Liver (tissue), 9 donors: Measurements from ENCODE around the gene UNC13A. TPM values are rescaled to one million over a fixed set of nuclear protein-coding genes. Genes with fewer than 3 reads are reported as not detected.
"Not testable (repeated sequence)": the region's sequence is repeated elsewhere in the genome, so short reads cannot be mapped to it uniquely, and the experiment has no call there.

ENCODE experiments used
- DNase-seq: peaks from one replicate; pipeline ENCODE4 v3.0.0-alpha.2; 2017; ENCODE audit warnings: low spot score
- H3K27ac ChIP-seq, 2 donors: one replicate each; pipeline ENCODE4 v1.7.0; 2013; ENCODE audit warnings: inconsistent platforms in 2 of 2, low read length in 2 of 2, control low read depth in 1 of 2, low read depth in 1 of 2, mild to moderate bottlenecking in 1 of 2
- H3K27me3 ChIP-seq, 4 donors: one replicate each; pipeline versions ENCODE4 v1.6.1 to v1.7.0; 2013; ENCODE audit warnings: low read length in 3 of 4, inconsistent platforms in 1 of 4, mild to moderate bottlenecking in 1 of 4, moderate library complexity in 1 of 4; ENCODE audit not compliant: control insufficient read depth in 4 of 4, insufficient read depth in 4 of 4
- H3K36me3 ChIP-seq, 4 donors: one replicate each; pipeline versions ENCODE4 v1.6.1 to v1.7.0; 2013; ENCODE audit warnings: low read length in 3 of 4, mild to moderate bottlenecking in 3 of 4, low read depth in 1 of 4, moderate library complexity in 1 of 4; ENCODE audit not compliant: control insufficient read depth in 4 of 4, insufficient read depth in 3 of 4
- H3K4me1 ChIP-seq, 4 donors: one replicate each; pipeline versions ENCODE4 v1.6.1 to v1.7.0; 2013; ENCODE audit warnings: low read length in 3 of 4, mild to moderate bottlenecking in 3 of 4, moderate library complexity in 1 of 4; ENCODE audit not compliant: control insufficient read depth in 4 of 4, insufficient read depth in 4 of 4
- H3K4me3 ChIP-seq, 3 donors: one replicate each; pipeline versions ENCODE4 v1.6.1 to v1.7.0; 2013; ENCODE audit warnings: low read length in 3 of 3, control low read depth in 1 of 3, low read depth in 1 of 3, mild to moderate bottlenecking in 1 of 3
- H3K9ac ChIP-seq, 2 donors: one replicate each; pipeline ENCODE4 v1.7.0; 2013; ENCODE audit warnings: low read length in 2 of 2, mild to moderate bottlenecking in 2 of 2, moderate library complexity in 2 of 2, control low read depth in 1 of 2, low read depth in 1 of 2
- H3K9me3 ChIP-seq, 4 donors: one replicate each; pipeline versions ENCODE4 v1.6.1 to v1.7.0; 2013; ENCODE audit warnings: low read length in 3 of 4; ENCODE audit not compliant: control insufficient read depth in 4 of 4
- CTCF ChIP-seq: fragments of 150-350 bp; IDR thresholded peaks from 2 replicates; pipeline ENCODE4 v1.5.1; 2017; ENCODE audit warnings: improper control_type of control experiment, low read depth, low read length; ENCODE audit not compliant: missing input control
- FOXA1 ChIP-seq: IDR thresholded peaks from 2 replicates; pipeline ENCODE4 v1.6.1; 2016; ENCODE audit warnings: antibody characterized with exemption
- GABPA ChIP-seq, 2 donors: IDR thresholded peaks in 1 of 2; conservative IDR thresholded peaks in 1 of 2; 2 replicates each; pipeline ENCODE4 v1.6.1; 2016; ENCODE audit warnings: antibody characterized with exemption in 2 of 2, mild to moderate bottlenecking in 1 of 2, moderate library complexity in 1 of 2
- HNF4A ChIP-seq, 2 donors: conservative IDR thresholded peaks; 2 replicates each; pipeline ENCODE4 v1.6.1; 2016; ENCODE audit warnings: antibody characterized with exemption in 2 of 2, mild to moderate bottlenecking in 2 of 2
- JUND ChIP-seq, 2 donors: IDR thresholded peaks; 2 replicates each; pipeline ENCODE4 v1.6.1; 2016; ENCODE audit warnings: antibody characterized with exemption in 2 of 2
- MAX ChIP-seq: IDR thresholded peaks from 2 replicates; pipeline ENCODE4 v1.6.1; 2016; ENCODE audit warnings: antibody characterized with exemption
- RAD21 ChIP-seq, 2 donors: IDR thresholded peaks; 2 replicates each; pipeline ENCODE4 v1.6.1; 2016; ENCODE audit warnings: antibody characterized with exemption in 2 of 2, mild to moderate bottlenecking in 2 of 2
- REST ChIP-seq: IDR thresholded peaks from 2 replicates; pipeline ENCODE4 v1.6.1; 2016; ENCODE audit warnings: antibody characterized with exemption, mild to moderate bottlenecking
- SP1 ChIP-seq: IDR thresholded peaks from 2 replicates; pipeline ENCODE4 v1.6.1; 2018; ENCODE audit warnings: antibody characterized with exemption, mild to moderate bottlenecking
- YY1 ChIP-seq: IDR thresholded peaks from 2 replicates; pipeline ENCODE4 v1.6.1; 2016; ENCODE audit warnings: antibody characterized with exemption, mild to moderate bottlenecking
- ZBTB33 ChIP-seq: IDR thresholded peaks from 2 replicates; pipeline ENCODE4 v1.6.1; 2016; ENCODE audit warnings: antibody characterized with exemption
- WGBS: extraction: QIAGEN DNeasy Blood & Tissue Kit; methylation state at CpG from one replicate; pipeline ENCODE4 v1.1.7; 2013; 5-methylcytosine and 5-hydroxymethylcytosine counted together
- polyA plus RNA-seq, 2 donors: library from polyadenylated mRNA; stranded (reverse) in 1 of 2; unstranded in 1 of 2; fragments of 200-250 nt in 1 of 2; fragments of >200 nt in 1 of 2; fragmentation: Nextera tagmentation in 1 of 2; extraction: Ambion mirVana in 1 of 2; gene quantifications; one replicate each; pipeline versions ENCODE4 v1.2.1 to v1.2.3, GENCODE V29; 2013 to 2015
- total RNA-seq, 2 donors: library from RNA; depleted of rRNA; stranded (reverse); fragments of >200 nt; gene quantifications; one replicate each; pipeline ENCODE4 v1.2.3, GENCODE V29; 2014
- donor health status: healthy.
- donor health status: healthy.
- donor health status: healthy.
- donor health status: healthy.
- donor health status: healthy.

Gene UNC13A
- total and polyA plus RNA-seq, 4 donors, result under 0.01 to 0.01 TPM; not detected in 2

- DNase-seq, result no peak
- WGBS, result 7% methylated on average over 1 of the region's 1 CpG
- H3K27ac ChIP-seq, result no peak overlapping the region
- no peaks in the 10 kb centered on the region for H3K27me3 ChIP-seq
- no peaks in the 10 kb centered on the region for H3K4me1 ChIP-seq
- H3K9ac ChIP-seq, result no peak overlapping the region
- TF ChIP-seq RAD21 (IDR thresholded peaks at IDR 0.05), result no peak
- TF ChIP-seq SP1, result no peak
- TF ChIP-seq MAX, result no peak
- no peak for TF ChIP-seq CTCF
- no peak for TF ChIP-seq FOXA1
- no peak for TF ChIP-seq GABPA (IDR thresholded peaks at IDR 0.05 in 1 of 2, conservative IDR thresholded peaks at IDR 0.05 in 1 of 2)
- no peak for TF ChIP-seq HNF4A (conservative IDR thresholded peaks at IDR 0.05)
- no peak for TF ChIP-seq JUND (IDR thresholded peaks at IDR 0.05)
- no peak for TF ChIP-seq ZBTB33
- no peak for TF ChIP-seq YY1
- no peak for TF ChIP-seq REST
- no peaks in the 10 kb centered on the region for H3K9me3 ChIP-seq
- no peaks in the 10 kb centered on the region for H3K36me3 ChIP-seq
- H3K4me3 ChIP-seq, result no peak overlapping the region
These were observed 97.3 kb downstream of the UNC13A start for GRCh38 chr19:17590866-17591265.

GRCh38 chr19:17585395-17585794 is 102.8 kb downstream of the UNC13A start:
- H3K36me3 ChIP-seq, result peaks cover 8 to 20% (median 9%) of the 10 kb centered on the region in 4 donors
- not testable (repeated sequence) for H3K27ac ChIP-seq, DNase-seq, H3K4me3 ChIP-seq, H3K27me3 ChIP-seq, H3K9ac ChIP-seq, H3K9me3 ChIP-seq, H3K4me1 ChIP-seq
- 75% methylated on average over 7 of the region's 7 CpGs for WGBS
